Body of pancreas (tissue), 4 donors: Measurements from ENCODE around the gene SIT1.

Experiments used
- CTCF ChIP-seq, 7 experiments: fragments of 450-650 bp in 4 of 7; fragments of 200-600 bp in 3 of 7; sonication (generic) in 3 of 7; IDR thresholded peaks; one replicate each; pipeline ENCODE4 v1.5.1; 2016 to 2019; ENCODE audit warnings: antibody characterized with exemption in 7 of 7
- POLR2A ChIP-seq, 3 donors: fragments of 450-650 bp; IDR thresholded peaks; one replicate each; pipeline ENCODE4 v1.6.1; 2016; ENCODE audit warnings: antibody characterized with exemption in 3 of 3, mild to moderate bottlenecking in 2 of 3

- TF ChIP-seq POLR2A (IDR thresholded peaks at IDR 0.05) (no peak), CTCF (IDR thresholded peaks at IDR 0.05) (no peak)
Measured at GRCh38 chr9:35686222-35687203, 35.8 kb upstream of the SIT1 start.
